Esophagus mucosa (tissue), 1 donor: ENCODE results near the gene PHF3. TPM values are rescaled to one million over a fixed set of nuclear protein-coding genes. Genes with fewer than 3 reads are reported as not detected.
A peak's percentile ranks its signal among the peaks of the same experiment; 100 is the strongest.

ENCODE experiments used
- ATAC-seq: fragments of 200-7000 bp; cut with Tn5 transposase; one replicate; pipeline ENCODE4 v1.9.1; 2020
- total RNA-seq: library from RNA; stranded (reverse); gene quantifications from one replicate; pipeline ENCODE4 v1.2.4, GENCODE V29; 2023
- donor health status: DM: yes; HTN: yes; CAD: no.

PHF3 gene
- total RNA-seq = 19.5 TPM

DNA sequence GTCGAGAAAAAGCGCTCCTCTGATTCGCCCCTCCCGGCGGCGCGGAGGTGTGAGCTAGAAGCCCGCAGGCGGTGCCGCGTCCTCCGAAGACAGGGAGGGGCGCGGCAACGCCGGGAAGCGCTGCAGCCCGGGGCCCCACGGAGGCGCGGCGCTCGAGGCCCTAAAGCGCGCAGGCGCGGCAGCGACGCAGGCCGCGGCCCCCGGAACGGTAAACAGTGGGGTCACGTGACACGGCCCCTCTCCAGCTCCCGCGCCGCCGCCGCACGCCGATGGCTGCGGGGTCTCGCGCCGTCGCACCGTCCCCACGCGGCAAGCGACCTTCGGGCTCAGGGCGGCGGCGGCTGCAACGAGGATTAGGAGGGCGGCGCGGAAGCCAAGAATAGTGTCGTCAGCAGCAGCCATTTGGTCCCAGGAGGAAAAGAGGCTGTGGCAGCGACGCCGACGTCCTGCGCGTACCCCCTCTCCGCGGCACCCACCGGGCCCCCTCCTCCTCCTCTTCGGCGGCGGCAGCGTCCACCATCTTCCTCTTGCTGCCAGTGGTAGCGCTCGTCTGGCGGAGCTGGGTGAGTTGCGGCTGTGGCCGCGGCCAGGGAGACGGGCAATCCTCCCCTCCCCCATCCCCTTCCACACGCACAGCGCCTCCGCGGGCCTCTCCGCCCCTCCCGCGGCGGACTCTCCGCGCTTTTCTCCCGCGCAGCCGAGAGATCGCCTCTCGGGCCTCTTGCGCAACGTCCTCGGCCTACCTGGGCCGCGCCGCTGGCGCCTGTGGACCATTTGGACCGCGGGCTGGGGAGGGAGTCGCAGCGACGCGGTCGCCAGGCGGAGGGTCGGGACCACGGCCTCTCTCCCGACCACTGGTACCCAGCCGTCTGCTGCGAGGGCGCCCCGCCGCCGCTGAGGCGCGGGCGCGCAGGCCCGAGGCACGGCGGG is at the start of gene PHF3:
Gene PHF3, plus strand, starts transcription at position 215 of the 930 bp plus-strand sequence. CDS start 10,750 bp downstream, outside the sequence.
- peak; percentile 96 for ATAC-seq

GRCh38 chr6:63589952-63590411 is 45.6 kb upstream of the PHF3 start:
- ATAC-seq = no peak

GRCh38 chr6:63592886-63593285 is 42.7 kb upstream of the PHF3 start:
- no peak for ATAC-seq

- ATAC-seq = peak; percentile 65
Observed at GRCh38 chr6:63597141-63598048, 38.2 kb upstream of the PHF3 start.

- ATAC-seq = peak; percentile 97
Observed at GRCh38 chr6:63598049-63599036, 37.3 kb upstream of the PHF3 start.

DNA sequence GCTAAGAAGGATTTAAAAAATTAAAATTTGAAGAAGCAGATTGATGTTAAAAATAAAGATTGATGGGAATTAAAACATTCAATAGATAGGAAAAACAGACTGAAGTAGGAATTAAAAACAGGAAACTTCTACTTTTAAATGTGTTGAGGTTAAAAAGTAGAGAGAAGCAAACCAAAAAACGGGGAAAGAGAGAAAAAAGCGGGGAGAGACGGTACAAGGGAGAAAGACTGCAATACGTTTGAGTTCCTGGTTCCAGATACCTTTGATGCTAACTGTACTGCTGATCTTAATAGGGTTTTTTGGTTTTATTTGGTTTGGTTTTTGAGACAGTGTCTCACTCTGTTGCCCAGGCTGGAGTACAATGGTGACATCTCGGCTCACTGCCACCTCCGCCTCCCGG is 36.4 kb upstream of the PHF3 start:
- ATAC-seq = no peak

DNA sequence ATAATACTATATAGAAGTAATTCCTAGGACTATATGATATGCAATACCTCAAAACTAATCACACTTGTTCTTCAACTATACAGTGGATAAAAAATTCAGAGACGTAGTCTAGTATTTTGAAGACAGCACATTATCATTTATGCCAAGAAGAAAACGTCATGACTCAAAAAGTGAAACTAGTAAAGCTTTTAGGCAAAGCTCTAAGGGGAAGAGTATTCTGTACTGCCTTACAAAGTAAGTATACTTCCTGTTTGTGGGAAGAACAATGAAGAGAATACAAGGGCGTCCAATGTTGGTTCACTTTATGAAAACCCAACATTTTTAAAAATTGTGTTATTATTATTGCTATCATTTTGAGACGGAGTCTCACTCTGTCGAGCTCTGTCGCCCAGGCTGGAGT is 35.5 kb upstream of the PHF3 start:
- ATAC-seq = no peak

DNA sequence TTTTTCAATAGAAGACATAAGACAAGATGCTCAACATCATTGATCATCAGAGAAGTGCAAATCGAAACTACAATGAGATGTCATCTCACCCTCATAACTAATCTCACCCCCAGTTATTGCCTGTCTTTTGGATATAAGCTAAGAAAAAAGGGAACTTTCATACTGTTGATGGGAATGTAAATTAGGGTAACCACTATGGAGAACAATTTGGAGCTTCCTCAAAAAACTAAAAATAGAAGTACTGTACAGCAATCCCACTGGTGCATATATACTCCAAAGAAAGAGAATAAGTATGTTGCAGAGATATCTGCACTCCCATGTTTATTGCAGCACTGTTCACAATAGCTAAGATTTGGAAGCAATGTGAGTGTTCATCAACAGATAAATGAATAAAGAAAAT is 26.4 kb upstream of the PHF3 start:
- no peak for ATAC-seq

DNA sequence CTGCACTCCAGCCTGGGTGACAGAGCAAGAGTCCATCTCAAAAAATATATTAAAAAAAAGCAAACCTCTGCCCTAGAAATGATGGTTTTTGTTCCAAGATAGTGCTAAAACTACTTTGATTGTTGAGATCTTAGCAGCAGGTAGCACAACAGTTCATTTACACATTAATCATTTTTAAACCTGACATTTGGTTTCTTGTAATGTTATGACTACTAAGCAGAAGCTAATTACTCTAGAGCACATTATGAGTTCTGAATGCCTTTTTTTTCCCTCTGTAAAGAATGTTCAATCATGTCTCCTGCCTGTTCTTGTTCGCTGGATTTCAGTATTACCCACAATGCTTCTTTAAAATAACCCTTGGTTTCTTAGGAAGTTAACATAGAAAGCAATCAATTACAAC is 24.7 kb upstream of the PHF3 start:
- no peak for ATAC-seq

- no peak for ATAC-seq
Observed at GRCh38 chr6:63611560-63611959, 24.0 kb upstream of the PHF3 start.

- ATAC-seq = no peak
Observed at GRCh38 chr6:63615590-63615989, 20.0 kb upstream of the PHF3 start.

DNA sequence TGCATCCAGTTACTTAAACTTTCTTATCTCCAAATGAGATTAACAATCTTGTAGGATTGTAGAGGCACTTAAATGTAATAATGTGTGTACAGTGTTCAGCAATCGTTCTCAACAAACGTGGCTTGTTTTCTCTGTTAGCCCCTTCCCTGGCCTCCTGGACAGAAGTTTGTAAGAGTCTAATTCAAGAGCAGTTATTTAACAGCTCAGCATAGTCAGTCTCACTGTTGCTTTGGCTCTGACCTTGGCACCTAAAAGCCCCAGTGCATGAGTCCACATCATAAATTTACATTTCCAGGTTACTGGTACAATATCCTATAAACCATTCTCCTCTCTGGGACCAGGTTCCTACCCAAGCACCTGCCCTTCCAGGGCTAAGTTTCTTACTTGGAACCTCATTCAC is 11.5 kb upstream of the PHF3 start:
- no peak for ATAC-seq

DNA sequence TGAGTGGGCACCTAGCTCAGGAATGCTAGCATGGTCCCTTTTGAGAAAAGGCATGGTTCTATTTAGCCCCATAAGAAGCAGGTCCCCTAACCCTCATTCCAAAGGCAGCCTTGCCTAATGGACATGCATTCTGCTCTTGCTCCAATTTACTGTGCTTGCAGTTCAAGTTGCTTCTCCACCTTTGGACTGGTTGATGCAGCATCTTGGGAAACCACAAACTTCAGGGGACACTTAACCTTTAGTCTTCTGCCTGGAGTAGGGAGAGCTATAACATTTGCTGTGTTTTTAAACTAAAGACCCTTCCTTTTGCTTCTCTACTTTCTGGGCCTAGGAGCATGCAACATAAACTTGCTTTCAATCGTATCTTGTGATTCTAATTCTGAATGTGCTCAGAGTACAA is 5.1 kb upstream of the PHF3 start:
- ATAC-seq = no peak

- ATAC-seq = no peak
Observed at GRCh38 chr6:63634630-63635029, 972 bp upstream of the PHF3 start.

- peak; percentile 9 for ATAC-seq
Observed at GRCh38 chr6:63635215-63635587, 401 bp upstream of the PHF3 start.

GRCh38 chr6:63636518-63637021 is 968 bp downstream of the PHF3 start:
- ATAC-seq = no peak

GRCh38 chr6:63637865-63638445 is 2.4 kb downstream of the PHF3 start:
- ATAC-seq = no peak

DNA sequence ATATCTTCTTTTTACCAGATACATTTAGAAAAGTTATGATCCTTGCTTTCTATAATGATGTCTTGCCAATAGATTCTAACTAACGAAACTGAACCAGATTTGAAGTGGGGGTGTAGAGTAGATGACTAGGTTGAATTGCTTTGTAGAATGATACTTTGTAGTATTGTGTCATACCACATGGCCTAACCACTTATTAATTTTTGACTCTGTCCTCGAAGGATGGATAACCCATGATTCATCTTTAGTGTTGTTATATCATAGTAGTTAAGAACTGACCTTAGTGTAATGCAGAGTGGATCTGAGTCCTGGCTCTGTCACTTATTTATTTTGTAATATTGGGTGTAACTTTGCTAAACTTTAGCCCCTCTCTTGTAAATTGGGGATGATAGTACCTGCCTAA is 4.5 kb downstream of the PHF3 start:
- ATAC-seq = no peak

DNA sequence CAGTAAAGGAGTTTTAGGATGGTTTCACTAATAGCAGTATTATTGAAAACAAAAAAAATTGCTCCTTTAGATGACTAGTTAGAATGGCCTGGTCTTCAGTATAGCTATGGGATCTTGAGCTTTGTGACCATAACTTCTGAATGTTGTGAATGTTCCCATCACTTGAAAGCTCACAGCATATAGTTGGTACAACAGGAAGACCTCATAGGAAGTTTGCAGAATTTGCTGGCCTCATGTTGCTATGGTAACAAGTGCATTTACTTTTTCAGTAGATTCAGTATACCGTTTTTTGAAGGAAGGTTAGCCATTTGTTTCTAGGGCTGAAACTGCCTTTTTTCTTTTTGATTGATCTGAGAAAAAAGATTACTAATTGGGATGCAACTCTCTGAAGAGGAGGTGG is 8.3 kb downstream of the PHF3 start:
- no peak for ATAC-seq

GRCh38 chr6:63644668-63645326 is 9.2 kb downstream of the PHF3 start:
- peak; percentile 69 for ATAC-seq

- ATAC-seq = no peak
Observed at GRCh38 chr6:63649269-63649668, 13.7 kb downstream of the PHF3 start.
